ENCODE results near the gene TRAPPC1.

- TF ChIP-seq POLR2A (IDR thresholded peaks at IDR 0.05) (peak; percentile 32), CTCF (IDR thresholded peaks at IDR 0.05) (no peak)
Observed at GRCh38 chr17:7887482-7888183, 44.1 kb downstream of the TRAPPC1 start.

Measured in right lobe of liver (tissue), 4 donors.